GM21786 (cell line): Measurements from ENCODE around the gene NUDCD3.

Experiments
- ATAC-seq: cut with Tn5 transposase; IDR thresholded peaks from one replicate; pipeline ENCODE4 v1.9.1; 2021; ENCODE audit not compliant: unreplicated experiment

The NUDCD3 gene

DNA sequence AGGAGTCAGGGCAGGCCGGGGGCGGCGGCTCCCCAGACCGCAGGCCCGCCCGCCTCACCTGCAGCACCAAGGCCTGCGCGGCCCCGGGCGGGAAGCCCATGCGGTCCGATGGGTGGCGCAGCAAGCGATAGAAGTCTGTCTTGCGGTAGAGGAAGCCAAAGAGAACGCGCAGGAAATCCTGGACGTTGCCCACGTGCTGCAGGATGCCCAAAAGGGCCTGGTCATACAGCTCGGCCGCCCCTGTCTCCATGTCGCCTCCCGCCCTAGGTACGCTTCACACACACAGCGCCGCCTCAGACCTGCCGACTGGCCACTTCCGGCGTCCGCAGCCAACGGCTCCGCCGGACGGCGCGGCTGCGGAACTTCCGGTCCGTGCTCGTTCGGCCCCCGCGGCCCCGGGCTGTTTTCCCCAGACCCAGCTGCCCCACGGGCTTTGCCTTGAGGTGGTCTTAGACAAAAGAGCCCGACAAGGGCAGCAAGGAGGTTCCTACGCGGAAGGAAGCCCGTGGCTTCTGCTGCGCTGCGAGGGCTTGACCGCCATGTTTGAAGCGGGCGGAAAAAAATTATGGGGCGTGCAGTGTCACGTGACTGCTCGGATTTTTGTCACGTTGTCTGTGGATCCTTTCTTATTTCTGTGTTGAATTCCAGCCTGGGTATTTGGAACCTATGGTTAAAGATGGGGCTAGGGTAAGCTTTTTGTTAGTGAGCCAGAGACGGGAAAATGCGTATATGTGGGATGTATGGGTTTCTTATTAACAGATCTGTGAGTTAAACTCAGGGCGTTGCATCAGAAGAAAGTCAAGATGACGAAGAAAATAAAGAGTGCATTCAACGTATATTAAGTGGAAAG is at the start of gene NUDCD3:
TSS of gene NUDCD3 (minus strand) at position 308 of the 850 bp plus-strand sequence. CDS start at position 250, 58 bp downstream.
- peak; percentile 93 for ATAC-seq

DNA sequence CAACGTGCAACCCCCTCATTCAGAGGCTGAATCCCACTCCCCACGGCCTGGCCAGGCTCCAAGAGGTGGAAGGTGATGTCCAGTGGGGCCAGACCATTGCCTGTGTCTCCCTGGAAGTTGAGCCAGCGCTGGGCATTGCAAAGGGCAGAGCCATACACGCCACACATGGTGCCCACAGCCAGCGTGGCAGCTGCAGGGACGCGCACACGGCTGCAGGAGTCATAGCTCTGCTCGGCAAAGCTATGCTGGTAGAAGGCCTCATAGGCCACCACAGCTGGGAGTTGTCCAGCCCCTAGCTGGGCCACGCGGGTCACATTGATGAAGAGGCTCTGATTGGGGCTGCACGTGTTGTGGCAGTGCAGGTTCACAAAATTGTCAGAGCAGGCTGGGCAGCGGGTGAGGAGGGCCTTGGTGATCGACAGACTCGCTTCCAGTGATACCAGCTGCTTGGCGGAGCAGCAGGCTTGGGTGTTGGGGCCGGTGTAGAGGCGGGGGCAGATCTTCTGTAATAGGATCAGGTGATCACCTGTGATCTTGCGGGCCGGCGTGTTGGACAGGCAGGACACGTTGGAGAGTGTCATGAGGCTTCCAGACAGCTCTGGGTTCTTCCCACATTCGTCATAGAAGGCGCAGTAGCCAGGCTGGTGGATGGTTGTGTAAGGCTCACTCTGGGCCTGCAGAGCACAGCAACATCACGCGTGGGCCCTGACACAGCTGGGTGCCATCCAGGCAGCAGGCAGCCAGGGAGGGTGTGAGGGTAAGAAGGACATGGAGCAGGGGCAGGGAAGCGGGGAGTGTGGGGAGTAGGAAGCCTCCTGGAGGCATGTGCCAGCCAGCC is 49.4 kb upstream of the NUDCD3 start:
- no peak for ATAC-seq

DNA sequence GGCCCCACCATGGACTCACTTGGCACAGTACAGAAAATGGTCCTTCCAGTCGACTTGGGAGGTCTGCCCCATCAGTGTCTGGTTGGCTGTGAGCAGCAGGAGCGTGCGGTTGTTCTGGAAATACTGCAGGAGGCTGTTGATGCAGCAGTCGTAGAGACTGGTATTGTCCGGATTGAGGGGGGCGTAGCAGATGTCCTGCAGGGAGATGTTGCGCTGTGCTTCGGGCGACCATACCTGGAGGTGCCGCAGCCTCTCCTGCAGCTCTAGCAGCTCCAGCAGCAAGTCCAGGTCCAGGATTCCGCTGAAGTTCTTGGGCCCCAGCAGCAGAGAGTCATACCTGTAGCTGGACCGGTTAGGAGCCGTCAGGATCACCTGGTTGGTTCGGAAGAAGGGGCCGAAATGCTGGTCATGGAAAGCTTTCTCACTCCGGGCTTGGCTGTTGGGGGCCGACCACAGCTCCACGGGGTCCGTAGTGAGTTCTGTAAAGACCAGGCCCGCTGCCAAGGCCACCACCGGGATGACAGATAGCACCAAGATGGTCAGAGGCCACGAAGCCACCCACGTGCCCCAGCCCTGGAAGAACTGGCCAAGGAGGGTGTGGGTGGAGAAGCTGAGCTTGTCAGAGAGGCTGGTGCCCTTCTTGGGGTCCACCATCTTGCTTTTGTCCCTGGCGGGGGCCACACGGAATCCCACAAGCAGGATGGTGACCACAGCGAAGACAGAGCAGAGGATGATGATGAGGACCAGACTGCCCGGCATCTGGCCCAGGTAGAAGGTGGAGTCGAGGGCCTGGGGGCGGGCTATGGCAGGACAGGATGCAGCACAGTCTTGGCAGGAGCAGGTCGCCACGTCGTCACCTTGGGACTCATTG is 48.6 kb upstream of the NUDCD3 start:
- ATAC-seq, result no peak

DNA sequence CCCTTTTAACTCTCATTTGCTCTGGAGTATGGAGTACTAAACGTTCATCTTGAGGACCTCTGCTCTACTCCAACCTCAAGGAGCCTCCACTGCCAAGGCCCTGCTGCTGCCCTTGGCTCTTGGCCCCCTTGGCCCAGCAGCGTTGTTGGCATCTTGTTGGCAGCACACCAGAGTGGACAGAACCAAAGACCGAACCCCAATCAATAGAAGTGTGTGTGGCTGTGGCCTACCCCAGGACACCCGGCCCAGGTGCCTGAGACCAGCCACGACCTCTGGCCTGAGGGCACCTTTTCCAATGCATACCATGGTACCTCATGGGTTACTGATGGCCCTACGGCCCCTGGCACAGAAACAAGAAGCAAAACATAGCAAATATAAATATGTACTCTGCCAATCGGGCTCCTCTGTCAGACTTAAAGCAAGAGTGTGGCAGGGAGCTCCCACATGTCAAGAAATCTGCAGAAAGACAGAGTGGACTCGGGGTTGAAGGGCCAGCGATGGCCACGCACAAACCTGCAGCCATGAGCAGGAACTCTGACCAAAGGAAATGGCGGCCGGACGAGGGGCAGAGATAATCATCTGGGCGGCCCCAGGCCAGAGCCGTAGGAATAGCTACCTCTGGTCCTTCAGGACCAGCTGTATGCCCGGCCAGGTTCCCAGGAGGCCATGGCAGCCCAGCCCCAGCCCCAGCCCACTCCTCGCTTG is 47.8 kb upstream of the NUDCD3 start:
- ATAC-seq, result no peak

DNA sequence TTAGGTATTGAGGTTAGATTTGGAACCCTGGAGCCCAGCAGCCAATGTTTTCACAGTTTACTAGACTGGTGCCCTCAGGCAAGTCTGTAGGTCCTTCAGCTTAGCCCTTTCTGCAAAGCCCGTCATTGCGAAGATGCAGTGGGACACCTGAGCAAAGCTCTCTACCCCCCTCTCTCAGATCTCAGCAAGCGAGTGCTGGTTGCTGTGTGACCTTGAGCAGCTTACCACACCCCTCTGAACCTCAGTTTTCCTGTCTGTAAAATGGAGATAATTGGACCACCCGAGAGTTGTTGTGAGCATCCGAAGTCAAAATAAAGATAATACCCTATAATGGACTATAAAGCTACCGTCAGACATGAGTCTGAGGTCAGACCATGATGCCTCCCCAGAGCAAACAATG is 47.0 kb upstream of the NUDCD3 start:
- ATAC-seq, result no peak

DNA sequence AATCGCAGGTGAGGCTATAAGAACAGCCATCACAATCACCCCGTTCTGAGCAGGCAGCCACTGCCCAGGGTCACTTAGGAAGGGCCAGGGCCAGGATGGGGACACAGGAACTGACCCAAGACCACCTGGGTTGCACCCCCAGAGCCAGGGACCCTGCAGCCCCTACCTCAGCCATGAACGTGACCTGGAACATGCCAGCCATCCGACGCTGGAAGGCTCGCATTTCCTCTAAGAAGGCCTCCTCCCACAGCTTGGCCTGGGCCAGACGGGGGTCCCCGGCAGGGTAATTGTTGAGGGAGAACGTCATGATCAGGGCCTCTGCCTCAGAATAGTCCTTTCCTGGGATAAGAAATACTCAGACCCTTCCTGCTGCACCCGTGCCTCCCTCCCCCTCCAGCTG is 45.6 kb upstream of the NUDCD3 start:
- ATAC-seq, result no peak

DNA sequence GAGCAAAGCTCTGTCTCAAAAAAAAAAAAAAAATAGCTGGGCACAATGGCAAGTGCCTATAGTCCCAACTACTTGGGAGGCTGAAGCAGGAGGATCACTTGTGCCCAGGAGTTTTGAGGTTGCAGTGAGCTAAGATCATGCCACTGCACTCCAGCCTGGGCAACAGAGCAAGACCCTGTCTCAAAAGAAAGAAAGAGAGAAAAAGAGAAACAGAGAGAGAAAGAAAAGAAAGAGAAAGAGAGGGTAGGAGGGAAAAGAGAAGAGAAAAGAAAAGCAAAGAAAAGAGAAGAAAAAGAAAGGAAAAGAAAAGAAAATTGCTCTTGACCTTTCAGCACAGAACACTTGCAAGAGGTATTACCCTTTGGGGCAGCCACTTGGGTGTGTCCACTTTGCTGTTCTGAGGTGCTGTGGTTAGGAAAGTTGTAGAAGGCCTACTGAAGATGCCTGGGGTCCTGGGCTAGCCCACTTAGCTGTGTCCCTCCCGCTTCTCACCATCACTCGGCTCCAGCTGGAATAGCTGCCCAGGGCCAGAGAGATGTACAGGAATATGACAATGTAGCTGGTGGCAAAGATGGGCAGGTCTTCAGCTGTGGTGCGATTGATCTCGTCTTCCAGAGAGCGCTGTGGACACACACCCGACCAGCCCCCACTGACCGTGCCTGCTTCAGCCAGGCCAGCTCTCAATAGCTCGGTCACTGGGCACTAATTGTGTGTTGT is 45.0 kb upstream of the NUDCD3 start:
- ATAC-seq, result no peak

DNA sequence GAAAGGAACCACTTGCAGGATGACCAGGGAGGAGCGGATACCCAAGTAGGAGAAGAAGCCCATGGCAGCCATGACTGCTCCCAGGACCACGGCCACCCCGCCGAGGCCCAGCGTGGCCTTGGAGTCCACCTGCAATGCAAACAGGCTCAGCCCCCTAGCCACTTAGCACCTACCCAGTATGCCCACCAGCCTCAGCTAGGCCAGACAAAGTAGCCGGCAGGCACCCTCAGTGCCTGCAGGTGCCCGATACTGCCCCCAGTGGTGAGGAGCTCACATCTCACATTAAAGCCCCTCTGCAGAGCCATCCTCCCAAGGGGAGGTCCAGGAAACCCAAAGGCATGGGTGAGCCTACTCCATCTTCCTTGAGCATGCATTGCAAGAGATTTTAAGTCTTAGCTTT is 44.0 kb upstream of the NUDCD3 start:
- peak; percentile 50 for ATAC-seq

DNA sequence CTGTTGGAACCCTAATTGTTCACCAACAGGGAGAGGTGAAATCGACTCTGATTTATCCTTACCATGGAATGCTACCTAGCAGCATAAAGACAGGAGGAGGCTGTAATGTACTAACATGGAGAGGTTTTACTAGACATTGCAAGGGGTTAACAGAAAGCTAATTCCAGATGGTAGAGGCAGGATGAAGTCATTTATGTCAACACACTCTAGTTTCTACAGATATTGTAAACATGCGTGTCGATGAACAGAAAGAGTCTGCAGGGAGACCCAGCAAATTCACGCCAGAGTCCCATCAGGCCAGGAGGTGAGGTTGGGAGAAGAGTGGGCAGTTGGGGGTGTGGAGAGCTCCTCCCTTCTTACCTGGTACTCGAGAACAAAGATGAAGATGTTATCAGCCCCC is 43.6 kb upstream of the NUDCD3 start:
- ATAC-seq, result no peak

DNA sequence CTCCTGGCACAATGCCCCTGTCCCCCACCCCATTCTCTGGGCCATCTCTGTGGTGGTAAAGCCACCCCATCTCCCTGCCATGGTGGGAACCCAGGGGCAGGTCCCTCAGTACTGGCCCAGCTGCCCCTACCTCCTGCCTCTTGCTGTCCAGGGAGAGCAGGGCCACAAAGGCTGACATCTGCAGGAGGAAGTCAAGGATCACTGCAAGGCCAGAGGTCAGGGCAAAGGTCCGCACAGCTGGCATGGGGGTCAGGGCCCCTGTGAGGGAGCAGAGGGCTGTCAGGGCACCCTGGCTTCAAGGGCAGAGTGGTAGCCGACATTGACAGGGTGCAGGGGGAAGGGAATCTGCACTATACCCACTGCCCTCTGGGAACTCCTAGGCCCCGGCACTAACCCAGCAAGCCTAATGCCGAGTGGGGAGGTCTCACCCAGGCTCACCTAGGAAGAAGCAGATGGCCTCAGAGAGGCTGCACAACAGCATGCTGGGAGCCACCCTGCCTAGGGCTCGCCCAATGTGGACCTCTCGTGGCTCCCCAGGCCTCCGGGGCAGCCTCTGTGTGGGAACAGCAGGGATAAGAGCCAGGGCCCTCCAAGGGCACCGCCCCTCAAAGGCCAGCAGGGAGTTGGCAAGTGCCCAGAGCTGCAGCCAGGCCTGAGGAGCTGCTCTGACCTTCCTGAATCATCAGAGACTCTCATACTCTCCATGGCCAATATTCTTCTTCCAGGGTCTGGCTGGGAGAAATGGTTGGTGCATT is 43.0 kb upstream of the NUDCD3 start:
- ATAC-seq, result no peak

DNA sequence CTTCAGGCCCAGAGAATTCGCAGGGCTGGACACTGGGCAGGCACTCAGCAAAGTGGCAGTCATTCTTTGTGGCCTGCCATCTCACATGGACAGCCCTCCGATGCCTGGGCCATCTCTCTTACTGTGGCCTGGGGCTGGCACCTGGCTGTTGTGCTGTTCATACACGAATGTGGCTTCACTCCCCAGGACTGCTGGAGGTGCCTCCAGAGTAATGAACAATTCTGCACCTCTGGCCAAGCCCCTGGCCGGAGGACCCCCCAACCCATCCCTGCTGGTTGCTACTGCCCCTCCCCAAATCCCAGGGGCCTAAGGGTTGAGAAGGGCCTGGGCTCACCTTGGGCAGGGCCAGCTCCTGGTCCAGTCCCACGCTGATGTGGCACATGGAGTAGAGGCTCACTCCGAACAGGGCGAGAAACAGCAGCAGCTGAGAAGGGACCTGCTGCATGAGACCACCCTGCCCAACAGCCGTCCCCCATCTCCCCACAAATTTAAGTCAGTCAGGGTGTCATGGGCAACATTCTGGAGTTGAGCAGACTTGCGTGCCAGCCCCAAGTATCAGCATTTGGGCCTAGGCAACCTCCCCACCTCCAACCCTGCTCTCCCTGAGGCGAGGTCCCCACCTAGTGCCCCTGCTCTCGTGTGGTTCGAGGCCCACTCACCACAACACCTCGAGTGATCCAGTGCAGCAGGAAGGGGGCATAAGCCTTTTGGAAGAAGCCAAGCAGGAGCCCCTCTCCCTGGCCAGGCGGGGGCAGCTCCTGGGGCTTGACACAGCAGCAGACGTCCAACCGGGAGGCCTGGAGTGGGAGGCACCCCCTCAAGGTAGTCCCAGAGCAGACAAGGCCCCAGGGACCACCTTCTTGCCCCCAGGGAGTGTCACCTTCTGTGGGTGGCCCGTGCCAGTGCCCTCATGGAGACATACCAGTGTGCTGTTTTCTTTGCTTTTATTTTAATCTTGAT is 41.2 kb upstream of the NUDCD3 start:
- ATAC-seq, result no peak

DNA sequence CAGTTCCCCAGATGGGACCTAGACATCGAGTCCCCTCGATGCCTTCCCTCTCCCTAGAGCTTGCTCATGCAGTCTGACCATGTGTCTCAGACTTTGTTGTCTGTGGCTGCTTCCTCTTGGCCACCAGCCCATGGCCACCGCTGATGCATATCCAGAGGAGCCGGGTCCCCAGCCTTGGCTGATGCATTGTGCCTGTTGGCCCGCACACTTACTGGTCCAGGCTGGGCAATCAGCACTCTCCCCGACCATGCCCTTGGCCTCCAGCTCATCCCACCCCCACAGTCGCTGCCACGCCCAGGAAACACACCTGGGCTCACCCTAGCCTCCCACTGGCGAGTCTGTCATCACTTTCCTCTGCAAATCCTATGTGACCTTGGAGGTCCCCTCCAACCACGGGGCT is 40.5 kb upstream of the NUDCD3 start:
- no peak for ATAC-seq

DNA sequence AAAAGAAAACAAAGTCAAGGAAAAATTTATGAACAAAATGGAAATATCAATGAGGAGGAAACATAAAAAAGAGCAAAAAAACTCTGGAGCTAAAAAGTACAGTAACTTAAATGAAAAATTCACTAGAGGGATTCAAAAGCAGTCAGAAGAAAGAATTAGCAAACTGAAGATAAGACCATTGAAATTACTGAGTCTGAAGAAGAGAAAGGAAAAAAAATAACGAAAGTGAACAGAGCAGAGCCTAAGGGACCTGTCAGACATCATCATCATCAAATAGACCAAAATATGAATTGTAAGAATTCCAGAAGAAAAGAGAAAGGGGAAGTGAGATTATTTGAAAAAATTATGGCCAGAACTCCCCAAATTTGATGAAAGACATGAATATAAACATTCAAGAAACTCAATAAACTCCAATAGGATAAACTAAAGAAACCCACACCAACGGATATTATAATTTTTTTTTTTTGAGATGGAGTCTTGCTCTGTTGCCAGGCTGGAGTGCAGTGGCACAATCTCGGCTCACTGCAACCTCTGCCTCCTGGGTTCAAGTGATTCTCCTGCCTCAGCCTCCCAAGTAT is 34.4 kb upstream of the NUDCD3 start:
- no peak for ATAC-seq

DNA sequence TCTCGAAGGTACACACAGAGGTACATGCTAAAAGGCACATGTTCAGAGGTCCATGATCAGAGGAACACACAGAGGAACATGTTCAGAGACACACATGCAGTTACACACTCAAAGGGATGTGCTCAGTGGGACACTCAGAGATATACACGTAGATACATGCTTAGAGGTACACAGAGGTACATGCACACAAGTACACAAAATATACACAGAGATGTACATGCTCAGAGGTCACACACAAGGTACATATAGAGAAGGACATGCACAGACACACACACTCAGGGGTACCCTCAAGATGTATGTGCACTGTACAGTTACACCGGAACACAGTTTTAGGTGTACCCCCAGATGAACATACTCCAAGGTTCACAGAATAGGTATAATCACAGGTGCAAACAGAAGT is 31.9 kb upstream of the NUDCD3 start:
- ATAC-seq, result no peak

DNA sequence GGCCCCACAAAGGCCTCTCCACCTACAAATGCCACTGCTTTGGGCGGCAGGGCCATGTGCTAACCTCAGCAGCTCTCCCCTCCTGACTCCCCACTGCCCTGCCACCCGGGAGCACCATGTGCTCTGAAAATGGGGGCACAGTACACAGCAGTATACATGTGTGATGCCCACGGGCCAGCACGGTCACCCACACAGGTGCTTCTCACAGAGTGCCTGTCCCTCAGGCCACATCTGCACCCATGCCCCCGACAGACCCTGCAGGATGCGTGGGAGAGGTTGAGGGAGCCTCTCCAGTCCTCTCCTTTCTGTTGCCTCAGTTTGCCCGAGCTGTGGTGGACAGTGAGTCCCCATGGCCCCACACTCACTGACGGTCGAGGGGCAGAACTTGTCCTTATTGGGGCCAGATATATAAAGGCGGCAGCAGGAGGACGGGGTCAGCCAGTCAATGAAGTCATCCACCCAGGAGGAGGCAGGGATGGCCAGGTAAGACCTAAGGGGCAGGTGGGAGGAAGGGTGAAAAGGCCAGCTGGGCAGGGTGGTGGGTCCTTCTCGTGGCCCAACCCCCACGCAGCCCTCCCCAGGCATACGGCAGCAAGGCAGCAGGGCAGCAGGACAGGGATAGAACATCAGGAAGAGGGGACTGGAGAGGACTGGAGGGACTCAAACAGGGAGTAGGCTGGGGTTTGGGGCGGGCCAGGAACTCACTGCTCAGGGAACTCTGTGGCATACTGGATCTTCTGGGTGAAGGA is 31.1 kb upstream of the NUDCD3 start:
- ATAC-seq, result no peak

DNA sequence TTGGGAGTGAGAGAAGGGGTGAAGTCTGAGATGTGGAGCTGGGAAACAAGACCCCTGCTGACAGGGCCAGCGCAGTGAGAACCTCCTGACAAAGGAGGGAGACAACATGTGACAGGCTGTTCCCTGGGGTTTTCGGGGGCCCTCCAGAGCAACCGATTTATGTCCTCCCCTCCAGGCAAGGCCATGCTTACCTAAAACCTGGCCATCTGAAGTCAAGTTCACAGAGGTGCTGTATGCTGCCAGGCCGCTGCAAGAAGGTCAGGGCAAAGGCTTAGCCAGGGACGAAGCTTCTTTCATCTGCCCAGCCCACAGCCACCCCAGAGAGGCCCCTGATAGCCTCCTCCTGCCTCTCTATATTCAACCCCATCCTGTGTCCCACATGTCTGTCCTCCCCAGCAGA is 30.1 kb upstream of the NUDCD3 start:
- ATAC-seq, result no peak

DNA sequence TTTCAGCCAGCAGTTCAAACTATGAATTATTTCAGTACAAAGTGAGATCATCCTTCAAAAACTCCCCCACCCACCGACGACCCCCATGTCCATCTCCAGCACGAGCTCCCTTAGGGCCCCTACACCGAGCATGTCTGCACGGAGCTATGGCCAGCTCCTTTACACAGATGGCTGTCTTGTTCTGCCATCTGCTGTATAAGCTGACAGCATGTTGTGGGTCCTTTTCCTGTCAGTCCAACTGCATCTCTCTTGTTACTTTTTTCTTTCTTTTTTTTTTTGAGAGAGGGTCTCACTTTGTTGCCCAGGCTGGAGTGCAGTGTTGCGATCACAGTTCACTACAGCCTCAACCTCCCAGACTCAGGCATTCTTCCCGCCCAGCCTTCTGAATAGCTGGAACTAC is 29.1 kb upstream of the NUDCD3 start:
- ATAC-seq, result no peak
